Erythroblast (primary cell): ENCODE measurements around the gene NACAD.
"Not testable (repeated sequence)": the region's sequence is repeated elsewhere in the genome, so short reads cannot be mapped to it uniquely, and the experiment has no call there.

Source experiments
- DNase-seq, 2 experiments: peaks; one replicate each; lab custom pipeline; 2025; lab: John Stamatoyannopoulos, UW
- GATA1 ChIP-seq: IDR thresholded peaks from 2 replicates; pipeline ENCODE4 v1.6.1; 2011; ENCODE audit warnings: low read depth, mild to moderate bottlenecking, control low read depth, low read length, moderate library complexity
- POLR2A ChIP-seq: IDR thresholded peaks from 2 replicates; pipeline ENCODE4 v1.6.1; 2011; ENCODE audit warnings: mild to moderate bottlenecking, low read length

NACAD gene

DNA sequence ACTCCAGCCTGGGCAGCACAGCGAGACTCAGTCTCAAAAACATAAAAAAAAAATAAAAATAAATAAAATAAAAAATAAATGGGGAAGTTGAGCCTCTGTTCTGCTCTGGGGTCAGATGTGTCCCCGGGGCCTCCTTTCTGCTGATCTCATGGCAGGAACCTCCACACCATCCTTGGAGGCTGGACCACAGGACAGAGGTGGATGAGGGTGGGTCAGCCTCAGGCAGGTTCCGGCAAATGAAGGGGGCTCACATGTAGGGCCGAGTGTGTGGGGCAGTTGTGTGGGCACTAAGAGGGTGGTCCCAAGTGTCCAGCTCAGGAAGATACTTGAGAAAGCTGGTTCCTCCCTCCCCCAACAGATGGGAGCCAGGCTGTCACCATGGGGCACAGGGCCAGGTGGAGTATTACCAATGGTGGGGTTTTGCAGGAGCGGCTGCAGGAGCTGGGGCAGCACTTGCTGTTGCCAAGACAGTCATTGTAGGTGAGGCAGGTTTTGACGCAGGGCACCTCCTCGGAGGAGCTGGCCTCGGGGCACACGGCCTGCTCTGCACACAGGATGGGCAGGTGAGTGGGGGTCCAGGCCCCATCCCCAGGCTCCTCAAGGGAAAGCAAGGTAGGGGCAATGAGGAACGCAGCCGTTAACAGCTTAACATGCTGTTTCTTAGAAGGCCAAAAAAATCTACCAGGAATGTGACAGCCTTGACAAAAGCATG lies 36.6 kb upstream of the NACAD start:
- no peak for DNase-seq
- TF ChIP-seq GATA1 (no peak), POLR2A (no peak)

DNA sequence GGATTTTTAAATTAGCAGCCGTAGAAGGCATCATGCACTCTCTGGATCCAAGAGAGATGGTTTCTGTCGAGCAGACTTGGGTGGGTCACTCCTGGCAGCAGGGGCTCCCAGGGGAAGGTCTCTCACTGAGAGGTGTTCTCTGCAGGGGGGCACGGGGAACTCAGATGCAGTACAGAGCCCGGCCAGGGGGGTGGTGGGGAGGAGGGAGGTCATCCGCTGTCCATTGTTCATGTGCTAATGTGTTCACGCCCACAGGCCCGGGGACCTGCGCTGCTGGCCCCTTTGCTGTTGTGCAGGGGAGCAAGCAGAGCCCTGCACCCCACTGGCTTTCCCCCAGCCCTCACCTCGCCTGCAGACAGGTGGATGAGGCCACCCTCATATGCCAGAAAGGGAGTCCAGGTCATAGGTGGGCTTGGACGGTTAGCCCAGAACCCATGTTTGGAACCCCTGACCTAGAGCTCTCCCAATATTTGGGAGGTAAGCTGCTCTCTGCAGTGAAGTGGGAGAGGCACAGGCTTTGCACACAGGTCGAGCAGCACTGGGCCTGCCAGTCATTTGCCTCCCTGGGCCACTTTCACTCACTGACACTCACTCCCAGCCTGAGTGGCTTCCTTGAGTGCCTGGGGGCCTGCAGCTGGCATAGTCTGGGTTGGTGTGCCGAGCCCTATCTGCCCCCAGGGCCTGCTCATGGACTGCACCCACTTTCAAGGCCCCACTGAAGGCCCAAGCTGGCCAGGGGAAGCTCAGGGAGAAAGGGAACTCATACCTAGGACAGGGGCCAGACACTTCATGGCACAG lies 35.3 kb upstream of the NACAD start:
- TF ChIP-seq GATA1 = no peak
- TF ChIP-seq POLR2A = no peak

GRCh38 chr7:45122975-45123860 lies 34.4 kb upstream of the NACAD start:
- DNase-seq = no peak
- TF ChIP-seq POLR2A (no peak), GATA1 (no peak)

More for the DNA sequence above, 35.3 kb upstream of the NACAD start:
- no peak for DNase-seq

DNA sequence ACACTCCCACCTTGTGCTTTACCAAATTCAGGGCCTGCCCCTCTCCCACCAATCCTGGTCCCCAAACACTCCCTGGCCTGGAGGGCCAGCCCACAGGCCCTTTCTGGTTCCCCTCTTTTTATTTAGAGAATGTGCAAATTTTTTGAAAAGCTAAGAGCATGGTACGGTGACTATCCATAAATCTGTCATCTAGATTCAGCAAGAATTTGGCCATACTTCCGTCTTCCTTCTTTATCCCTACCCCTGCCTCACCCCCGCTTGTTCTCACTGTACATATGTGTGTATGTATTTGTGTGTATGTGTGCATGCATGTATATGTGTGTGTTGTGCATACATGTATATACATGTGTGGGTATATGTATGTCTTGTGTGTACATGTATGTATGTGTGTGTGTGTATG lies 30.8 kb upstream of the NACAD start:
- TF ChIP-seq GATA1 = no peak
- TF ChIP-seq POLR2A = no peak
- DNase-seq = no peak

DNA sequence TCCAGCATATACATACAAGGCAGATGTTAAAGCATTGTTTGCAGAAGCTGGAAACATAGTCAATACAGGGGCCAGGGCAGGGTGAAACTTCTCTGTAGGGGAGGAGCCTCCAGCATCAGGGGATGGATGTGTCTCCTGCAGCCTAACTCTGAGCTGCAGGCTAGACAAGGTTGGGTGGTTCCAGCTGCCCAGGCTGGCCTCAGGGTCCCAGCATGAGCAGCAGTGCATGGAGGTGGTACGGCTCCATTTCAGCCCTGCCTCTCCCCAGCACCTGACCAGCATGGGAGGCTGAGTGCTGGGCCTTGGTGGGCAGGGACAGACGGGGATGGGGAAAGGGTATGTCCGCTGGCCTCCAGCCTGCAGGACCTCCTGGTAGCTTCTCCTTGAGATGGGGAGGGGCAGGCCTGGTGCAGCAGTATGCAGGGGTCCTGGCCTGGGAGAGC lies 30.1 kb upstream of the NACAD start:
- no peak for TF ChIP-seq GATA1
- TF ChIP-seq POLR2A = no peak

DNA sequence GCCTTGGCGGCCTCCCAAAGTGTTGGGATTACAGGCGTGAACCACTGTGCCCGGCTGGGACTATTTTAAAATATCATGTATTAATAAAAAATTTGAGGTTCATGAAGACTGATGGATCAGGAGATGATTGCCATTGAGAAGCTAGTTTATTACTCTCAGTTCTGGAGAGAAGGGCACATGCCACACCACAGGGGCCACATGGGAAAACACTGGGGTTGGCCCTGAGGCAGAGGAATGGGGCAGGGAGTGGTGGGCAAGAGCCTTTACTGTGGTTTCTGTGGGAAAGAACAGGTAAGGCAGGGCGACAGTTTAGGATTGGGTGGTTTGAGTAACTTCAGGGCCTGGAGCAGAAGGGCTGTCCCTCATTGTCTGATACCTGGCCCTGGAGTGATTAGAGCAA lies 29.5 kb upstream of the NACAD start:
- no peak for TF ChIP-seq POLR2A
- no peak for TF ChIP-seq GATA1
- no peak for DNase-seq

More for the DNA sequence above, 30.1 kb upstream of the NACAD start:
- no peak for DNase-seq

- no peak for DNase-seq
- TF ChIP-seq GATA1 (no peak), POLR2A (no peak)
Measured at GRCh38 chr7:45117582-45117981, 28.8 kb upstream of the NACAD start.

DNA sequence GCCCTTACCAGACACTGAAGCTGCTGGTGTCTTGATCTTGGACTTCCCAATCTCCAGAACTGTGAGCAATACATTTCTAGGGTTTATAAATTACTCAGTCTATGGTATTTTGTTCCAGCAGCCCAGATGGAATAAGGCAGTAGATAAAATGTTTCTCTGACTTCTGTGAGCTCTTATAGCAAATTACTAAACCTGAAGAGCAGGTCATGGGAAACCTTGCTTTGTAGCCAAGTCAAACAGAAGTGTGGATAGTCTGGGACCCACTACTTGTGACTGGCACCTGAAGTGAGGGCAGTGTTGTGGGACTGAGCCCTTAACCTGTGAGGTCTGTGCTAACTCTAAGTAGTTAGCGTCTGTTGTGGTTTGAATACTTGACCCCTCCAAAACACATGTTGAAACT lies 27.3 kb upstream of the NACAD start:
- no peak for DNase-seq
- TF ChIP-seq POLR2A = no peak
- TF ChIP-seq GATA1 = no peak

DNA sequence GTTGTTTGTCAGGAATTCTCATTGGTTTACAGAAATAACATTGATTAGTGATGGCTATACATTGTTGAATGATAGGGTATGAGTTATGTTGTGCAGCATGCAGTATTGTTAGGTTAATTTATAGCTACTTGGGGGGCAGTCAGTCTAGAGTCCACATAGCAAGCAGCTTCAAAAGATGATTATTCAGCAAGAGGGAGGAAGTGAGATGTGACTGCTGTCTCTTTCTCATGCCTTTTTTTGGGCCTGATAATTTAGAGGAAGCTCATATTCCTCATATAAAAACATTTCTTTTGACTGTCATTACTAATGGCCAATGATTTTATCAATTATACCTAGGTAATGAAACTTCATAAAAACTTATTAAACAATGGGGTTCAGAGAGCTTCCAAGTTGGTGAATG lies 26.2 kb upstream of the NACAD start:
- DNase-seq = no peak
- no peak for TF ChIP-seq GATA1
- no peak for TF ChIP-seq POLR2A

DNA sequence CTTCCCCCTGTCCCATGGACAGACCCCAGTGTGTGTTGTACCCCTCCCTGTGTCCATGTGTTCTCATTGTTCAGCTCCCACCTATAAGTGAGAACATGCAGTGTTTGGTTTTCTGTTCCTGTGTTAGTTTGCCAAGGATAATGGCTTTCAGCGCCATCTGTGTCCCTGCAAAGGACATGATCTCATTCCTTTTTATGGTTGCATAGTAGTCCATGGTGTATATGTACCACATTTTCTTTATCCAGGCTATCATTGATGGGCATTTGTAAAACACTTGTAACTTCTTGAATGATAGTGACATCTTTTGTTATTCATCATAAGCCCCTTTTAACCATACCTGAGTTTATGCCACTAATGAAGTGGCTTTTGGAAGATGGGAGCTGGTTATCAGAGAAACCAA lies 25.5 kb upstream of the NACAD start:
- DNase-seq = not testable (repeated sequence)

- no peak for DNase-seq
Measured at GRCh38 chr7:45112648-45113047, 23.9 kb upstream of the NACAD start.

GRCh38 chr7:45111298-45112223 lies 22.8 kb upstream of the NACAD start, which contains the start of gene TBRG4:
Gene TBRG4 (minus strand): TSS chr7:45111697. CDS start chr7:45109237, 2,460 bp downstream.
- DNase-seq = peak; percentile 97
- TF ChIP-seq GATA1 (no peak), POLR2A (peak; percentile 99)

More at GRCh38 chr7:45112648-45113047, 23.9 kb upstream of the NACAD start:
- no peak for TF ChIP-seq GATA1
- no peak for TF ChIP-seq POLR2A

GRCh38 chr7:45108863-45109262 lies 20.1 kb upstream of the NACAD start:
- TF ChIP-seq GATA1 (no peak), POLR2A (no peak)
- DNase-seq = no peak
